WI38 (cell line): Measurements from ENCODE around the gene HS1BP3.

Experiments used
- H3K4me3 ChIP-seq: 2 replicates; pipeline ENCODE4 v1.5.1; 2011; ENCODE audit warnings: low read depth, mild to moderate bottlenecking, control low read depth, low read length
- CTCF ChIP-seq: IDR thresholded peaks from 2 replicates; pipeline ENCODE4 v1.5.1; 2012; ENCODE audit warnings: low read depth, mild to moderate bottlenecking, control low read depth, low read length

The HS1BP3 gene

DNA sequence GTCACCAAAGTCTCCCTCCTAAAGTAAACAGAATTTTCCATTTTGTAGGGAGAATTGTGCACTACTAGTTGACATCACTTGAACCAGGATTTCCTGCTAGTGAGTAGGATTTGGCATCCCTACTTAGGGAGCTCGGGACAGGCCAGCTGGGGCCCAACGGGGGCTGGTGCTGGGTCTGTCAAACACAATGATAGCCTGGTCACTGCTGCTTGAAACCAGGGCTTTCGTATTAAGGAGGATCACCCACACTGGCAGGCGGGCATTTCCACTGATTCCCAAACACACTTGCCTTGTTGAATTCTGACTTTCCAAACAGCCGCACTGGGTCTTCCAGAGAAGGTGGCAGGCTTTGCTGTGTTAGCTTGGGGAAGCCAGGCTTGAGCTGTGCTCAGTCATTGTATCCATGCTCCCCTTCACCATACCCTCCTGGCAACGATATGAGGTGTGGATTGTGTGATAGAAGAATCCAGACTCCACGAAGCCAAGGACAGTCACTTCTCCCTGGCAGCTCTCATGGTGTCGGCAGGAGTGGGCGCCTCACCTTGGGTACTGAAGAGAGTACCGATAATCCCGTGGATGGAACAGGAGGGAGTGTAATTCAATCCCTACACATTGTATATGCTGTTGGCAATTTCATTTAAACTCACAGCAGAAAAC lies 23.5 kb upstream of the HS1BP3 start:
- TF ChIP-seq CTCF = no peak
- no peak overlapping the region for H3K4me3 ChIP-seq

GRCh38 chr2:20673686-20674308 lies 22.9 kb upstream of the HS1BP3 start:
- no peak for TF ChIP-seq CTCF
- no peak overlapping the region for H3K4me3 ChIP-seq

- no peak for TF ChIP-seq CTCF
- no peak overlapping the region for H3K4me3 ChIP-seq
Observed at GRCh38 chr2:20672201-20672951, 21.5 kb upstream of the HS1BP3 start.

DNA sequence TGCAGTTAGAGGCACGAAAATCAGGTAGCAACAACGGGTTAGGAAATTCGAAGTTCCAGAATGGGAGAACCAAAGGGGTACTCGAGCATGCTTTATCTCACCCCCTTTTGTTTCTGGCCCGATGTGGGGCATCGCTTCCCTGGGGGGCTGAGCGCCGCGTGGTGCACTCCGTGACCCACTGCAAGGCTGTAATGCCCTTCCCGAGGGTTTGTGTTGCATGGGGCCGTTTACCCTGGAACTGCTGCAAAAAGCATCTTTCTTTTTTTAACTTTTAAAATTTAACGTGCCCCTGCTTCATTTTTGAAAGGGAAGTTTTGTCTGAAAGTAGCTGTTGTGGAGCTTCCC lies 20.8 kb upstream of the HS1BP3 start:
- H3K4me3 ChIP-seq = no peak overlapping the region
- TF ChIP-seq CTCF = no peak

DNA sequence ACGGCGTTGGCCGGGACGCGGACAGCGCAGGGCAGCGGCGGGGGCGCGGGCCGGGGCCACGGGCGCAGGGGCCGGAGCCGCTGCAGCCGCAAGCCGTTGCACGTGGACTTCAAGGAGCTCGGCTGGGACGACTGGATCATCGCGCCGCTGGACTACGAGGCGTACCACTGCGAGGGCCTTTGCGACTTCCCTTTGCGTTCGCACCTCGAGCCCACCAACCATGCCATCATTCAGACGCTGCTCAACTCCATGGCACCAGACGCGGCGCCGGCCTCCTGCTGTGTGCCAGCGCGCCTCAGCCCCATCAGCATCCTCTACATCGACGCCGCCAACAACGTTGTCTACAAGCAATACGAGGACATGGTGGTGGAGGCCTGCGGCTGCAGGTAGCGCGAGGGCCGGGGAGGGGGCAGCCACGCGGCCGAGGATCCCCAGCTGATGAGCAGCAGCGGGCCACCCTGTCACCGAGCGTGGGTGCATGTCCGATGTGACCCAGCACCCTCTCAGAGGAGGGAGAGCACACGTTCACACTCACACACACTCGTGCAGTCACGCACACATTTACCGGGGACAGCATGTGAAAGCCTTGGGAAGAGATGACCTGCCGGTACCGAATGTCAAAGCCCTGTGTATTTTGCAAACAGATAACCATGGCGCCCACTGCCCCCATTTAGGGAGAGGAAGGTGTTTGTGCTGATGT lies 20.3 kb upstream of the HS1BP3 start:
- TF ChIP-seq CTCF = no peak
- no peak overlapping the region for H3K4me3 ChIP-seq

GRCh38 chr2:20670315-20671035 lies 19.6 kb upstream of the HS1BP3 start:
- no peak for TF ChIP-seq CTCF
- no peak overlapping the region for H3K4me3 ChIP-seq
